Activated CD4-positive, alpha-beta T cell treated with anti-CD3 and anti-CD28 coated beads, Interleukin-2, Interleukin-6, amounts not matched to agents 100 ng/mL and 50 ng/mL, durations not matched to agents 16 hours and 8 hours (primary cell): ENCODE results near the gene STRA6.

Experiments used
- DNase-seq: peaks from one replicate; pipeline ENCODE4 v3.0.0-alpha.2; 2020

STRA6 gene

GRCh38 chr15:74226761-74227540 lies 24.4 kb upstream of the STRA6 start:
- DNase-seq, result no peak

GRCh38 chr15:74225928-74226327 lies 23.3 kb upstream of the STRA6 start:
- no peak for DNase-seq

GRCh38 chr15:74222240-74223119 lies 19.9 kb upstream of the STRA6 start:
- no peak for DNase-seq

- DNase-seq, result no peak
Observed at GRCh38 chr15:74221399-74222239, 19.0 kb upstream of the STRA6 start.

- DNase-seq, result no peak
Observed at GRCh38 chr15:74220475-74221248, 18.1 kb upstream of the STRA6 start.

- no peak for DNase-seq
Observed at GRCh38 chr15:74217907-74218885, 15.6 kb upstream of the STRA6 start.

- DNase-seq, result no peak
Observed at GRCh38 chr15:74216949-74217348, 14.4 kb upstream of the STRA6 start.

- no peak for DNase-seq
Observed at GRCh38 chr15:74215958-74216357, 13.4 kb upstream of the STRA6 start.

- no peak for DNase-seq
Observed at GRCh38 chr15:74214324-74215021, 11.9 kb upstream of the STRA6 start.

- no peak for DNase-seq
Observed at GRCh38 chr15:74213858-74214284, 11.3 kb upstream of the STRA6 start.

- DNase-seq, result no peak
Observed at GRCh38 chr15:74212494-74212893, 9.9 kb upstream of the STRA6 start.

GRCh38 chr15:74211656-74212055 lies 9.1 kb upstream of the STRA6 start:
- no peak for DNase-seq

- no peak for DNase-seq
Observed at GRCh38 chr15:74210729-74211128, 8.1 kb upstream of the STRA6 start.

GRCh38 chr15:74209997-74210671 lies 7.5 kb upstream of the STRA6 start:
- DNase-seq, result no peak

GRCh38 chr15:74209560-74209958 lies 7.0 kb upstream of the STRA6 start:
- DNase-seq, result no peak

GRCh38 chr15:74208901-74209559 lies 6.4 kb upstream of the STRA6 start:
- no peak for DNase-seq

- no peak for DNase-seq
Observed at GRCh38 chr15:74208496-74208895, 5.9 kb upstream of the STRA6 start.

- DNase-seq, result no peak
Observed at GRCh38 chr15:74207652-74208440, 5.3 kb upstream of the STRA6 start.
